Measurements from ENCODE around the gene PLPP4. TPM values are rescaled to one million over a fixed set of nuclear protein-coding genes. Genes with fewer than 3 reads are reported as not detected.

PLPP4 gene
- total and polyA plus RNA-seq, 10 of the 15 experiments (the other 5 are each of a cell fraction or from before 2014, with no cell fraction given): 0.08 to 3.1 (median 0.26) TPM; not detected in 3

DNA sequence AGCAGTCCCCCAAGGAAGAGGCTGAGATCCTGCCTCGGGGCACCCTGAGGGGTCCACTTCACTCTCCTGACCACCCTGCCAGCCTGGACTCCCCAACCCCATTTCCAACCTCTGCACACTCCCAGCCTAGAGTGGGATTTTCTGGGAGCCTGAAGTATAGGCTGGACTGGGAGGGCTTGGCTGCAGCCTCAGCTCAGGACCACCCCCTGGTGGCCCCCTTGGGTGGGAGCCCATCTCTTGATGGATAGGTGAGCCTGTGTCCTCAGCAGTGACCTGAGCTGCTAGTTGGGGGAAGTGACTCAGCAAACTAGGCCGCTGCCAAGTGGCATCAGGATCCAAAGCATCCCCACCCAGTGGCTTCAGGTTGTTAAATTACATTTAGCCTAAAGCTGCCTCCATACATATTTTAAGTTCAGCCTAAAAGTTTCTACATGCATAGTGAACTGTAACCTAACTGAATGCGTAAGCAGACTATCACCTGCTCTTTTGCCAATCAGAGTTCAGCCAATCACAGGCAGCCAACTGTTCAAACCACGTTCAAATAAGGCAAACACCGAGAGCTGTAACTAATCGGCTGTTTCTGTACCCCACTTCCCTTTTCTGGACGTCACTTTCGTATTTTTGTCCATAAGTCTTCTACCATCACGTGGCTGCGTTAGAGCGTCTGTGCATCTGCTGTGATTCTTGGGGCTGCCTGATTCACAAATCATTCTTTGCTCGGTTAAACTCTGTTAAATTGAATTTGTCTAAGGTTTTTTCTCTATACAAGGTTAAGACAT is 144.0 kb downstream of the PLPP4 start (continued):
- TF ChIP-seq, protein P1, sequence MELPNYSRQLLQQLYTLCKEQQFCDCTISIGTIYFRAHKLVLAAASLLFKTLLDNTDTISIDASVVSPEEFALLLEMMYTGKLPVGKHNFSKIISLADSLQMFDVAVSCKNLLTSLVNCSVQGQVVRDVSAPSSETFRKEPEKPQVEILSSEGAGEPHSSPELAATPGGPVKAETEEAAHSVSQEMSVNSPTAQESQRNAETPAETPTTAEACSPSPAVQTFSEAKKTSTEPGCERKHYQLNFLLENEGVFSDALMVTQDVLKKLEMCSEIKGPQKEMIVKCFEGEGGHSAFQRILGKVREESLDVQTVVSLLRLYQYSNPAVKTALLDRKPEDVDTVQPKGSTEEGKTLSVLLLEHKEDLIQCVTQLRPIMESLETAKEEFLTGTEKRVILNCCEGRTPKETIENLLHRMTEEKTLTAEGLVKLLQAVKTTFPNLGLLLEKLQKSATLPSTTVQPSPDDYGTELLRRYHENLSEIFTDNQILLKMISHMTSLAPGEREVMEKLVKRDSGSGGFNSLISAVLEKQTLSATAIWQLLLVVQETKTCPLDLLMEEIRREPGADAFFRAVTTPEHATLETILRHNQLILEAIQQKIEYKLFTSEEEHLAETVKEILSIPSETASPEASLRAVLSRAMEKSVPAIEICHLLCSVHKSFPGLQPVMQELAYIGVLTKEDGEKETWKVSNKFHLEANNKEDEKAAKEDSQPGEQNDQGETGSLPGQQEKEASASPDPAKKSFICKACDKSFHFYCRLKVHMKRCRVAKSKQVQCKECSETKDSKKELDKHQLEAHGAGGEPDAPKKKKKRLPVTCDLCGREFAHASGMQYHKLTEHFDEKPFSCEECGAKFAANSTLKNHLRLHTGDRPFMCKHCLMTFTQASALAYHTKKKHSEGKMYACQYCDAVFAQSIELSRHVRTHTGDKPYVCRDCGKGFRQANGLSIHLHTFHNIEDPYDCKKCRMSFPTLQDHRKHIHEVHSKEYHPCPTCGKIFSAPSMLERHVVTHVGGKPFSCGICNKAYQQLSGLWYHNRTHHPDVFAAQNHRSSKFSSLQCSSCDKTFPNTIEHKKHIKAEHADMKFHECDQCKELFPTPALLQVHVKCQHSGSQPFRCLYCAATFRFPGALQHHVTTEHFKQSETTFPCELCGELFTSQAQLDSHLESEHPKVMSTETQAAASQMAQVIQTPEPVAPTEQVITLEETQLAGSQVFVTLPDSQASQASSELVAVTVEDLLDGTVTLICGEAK (IDR thresholded peaks at IDR 0.05; ENCODE audit: borderline replicate concordance): no peak
- TF ChIP-seq MEF2A (IDR thresholded peaks at IDR 0.05; ENCODE audit: insufficient read depth, low read depth, low read length) (no peak), MTA3 (IDR thresholded peaks at IDR 0.05; ENCODE audit: borderline replicate concordance, low read length) (no peak), STAT1 (conservative IDR thresholded peaks at IDR 0.05) (no peak), YBX1 (IDR thresholded peaks at IDR 0.05) (no peak), EZH2 (IDR thresholded peaks at IDR 0.05; ENCODE audit: borderline replicate concordance, control insufficient read depth, low read depth, low read length) (no peak), RAD51 (IDR thresholded peaks at IDR 0.05) (peak; percentile 62; the same call in 1 of the 2 replicates), CBX5 (IDR thresholded peaks at IDR 0.05; ENCODE audit: low read depth) (no peak), SMC3 (IDR thresholded peaks at IDR 0.05; ENCODE audit: borderline replicate concordance, low read length) (0 out of 2 replicates have a peak, but pooled peaks have one; percentile 7), FOXM1 (IDR thresholded peaks at IDR 0.05; ENCODE audit: low read depth, low read length) (no peak), PAX8 (IDR thresholded peaks at IDR 0.05) (no peak), RUNX3 (IDR thresholded peaks at IDR 0.05; ENCODE audit: low read length) (no peak), ATF7 (IDR thresholded peaks at IDR 0.05; ENCODE audit: low read depth) (no peak), BACH1 (IDR thresholded peaks at IDR 0.05; ENCODE audit: borderline replicate concordance) (no peak), BRCA1 (IDR thresholded peaks at IDR 0.05; ENCODE audit: low read depth, low read length) (no peak), BHLHE40 (IDR thresholded peaks at IDR 0.05; ENCODE audit: borderline replicate concordance in 1 of 2, low read depth in 2 of 2, low read length in 1 of 2) (peak in 1 of 2 experiments; percentile 35; a peak in 1 of 4 replicates)
- TF ChIP-seq, protein P2, sequence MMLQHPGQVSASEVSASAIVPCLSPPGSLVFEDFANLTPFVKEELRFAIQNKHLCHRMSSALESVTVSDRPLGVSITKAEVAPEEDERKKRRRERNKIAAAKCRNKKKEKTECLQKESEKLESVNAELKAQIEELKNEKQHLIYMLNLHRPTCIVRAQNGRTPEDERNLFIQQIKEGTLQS (IDR thresholded peaks at IDR 0.05; ENCODE audit: borderline replicate concordance, extremely low read depth, low read depth, low read length): no peak
- TF ChIP-seq, protein P3, sequence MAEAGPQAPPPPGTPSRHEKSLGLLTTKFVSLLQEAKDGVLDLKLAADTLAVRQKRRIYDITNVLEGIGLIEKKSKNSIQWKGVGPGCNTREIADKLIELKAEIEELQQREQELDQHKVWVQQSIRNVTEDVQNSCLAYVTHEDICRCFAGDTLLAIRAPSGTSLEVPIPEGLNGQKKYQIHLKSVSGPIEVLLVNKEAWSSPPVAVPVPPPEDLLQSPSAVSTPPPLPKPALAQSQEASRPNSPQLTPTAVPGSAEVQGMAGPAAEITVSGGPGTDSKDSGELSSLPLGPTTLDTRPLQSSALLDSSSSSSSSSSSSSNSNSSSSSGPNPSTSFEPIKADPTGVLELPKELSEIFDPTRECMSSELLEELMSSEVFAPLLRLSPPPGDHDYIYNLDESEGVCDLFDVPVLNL (IDR thresholded peaks at IDR 0.05; ENCODE audit: low read depth, low read length): no peak
- TF ChIP-seq, protein P4, sequence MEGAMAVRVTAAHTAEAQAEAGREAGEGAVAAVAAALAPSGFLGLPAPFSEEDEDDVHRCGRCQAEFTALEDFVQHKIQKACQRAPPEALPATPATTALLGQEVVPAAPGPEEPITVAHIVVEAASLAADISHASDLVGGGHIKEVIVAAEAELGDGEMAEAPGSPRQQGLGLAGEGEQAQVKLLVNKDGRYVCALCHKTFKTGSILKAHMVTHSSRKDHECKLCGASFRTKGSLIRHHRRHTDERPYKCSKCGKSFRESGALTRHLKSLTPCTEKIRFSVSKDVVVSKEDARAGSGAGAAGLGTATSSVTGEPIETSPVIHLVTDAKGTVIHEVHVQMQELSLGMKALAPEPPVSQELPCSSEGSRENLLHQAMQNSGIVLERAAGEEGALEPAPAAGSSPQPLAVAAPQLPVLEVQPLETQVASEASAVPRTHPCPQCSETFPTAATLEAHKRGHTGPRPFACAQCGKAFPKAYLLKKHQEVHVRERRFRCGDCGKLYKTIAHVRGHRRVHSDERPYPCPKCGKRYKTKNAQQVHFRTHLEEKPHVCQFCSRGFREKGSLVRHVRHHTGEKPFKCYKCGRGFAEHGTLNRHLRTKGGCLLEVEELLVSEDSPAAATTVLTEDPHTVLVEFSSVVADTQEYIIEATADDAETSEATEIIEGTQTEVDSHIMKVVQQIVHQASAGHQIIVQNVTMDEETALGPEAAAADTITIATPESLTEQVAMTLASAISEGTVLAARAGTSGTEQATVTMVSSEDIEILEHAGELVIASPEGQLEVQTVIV (IDR thresholded peaks at IDR 0.05; ENCODE audit: borderline replicate concordance, partially characterized antibody): no peak
- TF ChIP-seq, protein P5, sequence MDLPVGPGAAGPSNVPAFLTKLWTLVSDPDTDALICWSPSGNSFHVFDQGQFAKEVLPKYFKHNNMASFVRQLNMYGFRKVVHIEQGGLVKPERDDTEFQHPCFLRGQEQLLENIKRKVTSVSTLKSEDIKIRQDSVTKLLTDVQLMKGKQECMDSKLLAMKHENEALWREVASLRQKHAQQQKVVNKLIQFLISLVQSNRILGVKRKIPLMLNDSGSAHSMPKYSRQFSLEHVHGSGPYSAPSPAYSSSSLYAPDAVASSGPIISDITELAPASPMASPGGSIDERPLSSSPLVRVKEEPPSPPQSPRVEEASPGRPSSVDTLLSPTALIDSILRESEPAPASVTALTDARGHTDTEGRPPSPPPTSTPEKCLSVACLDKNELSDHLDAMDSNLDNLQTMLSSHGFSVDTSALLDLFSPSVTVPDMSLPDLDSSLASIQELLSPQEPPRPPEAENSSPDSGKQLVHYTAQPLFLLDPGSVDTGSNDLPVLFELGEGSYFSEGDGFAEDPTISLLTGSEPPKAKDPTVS (IDR thresholded peaks at IDR 0.05; ENCODE audit: low read depth, low read length): no peak

Measured in GM12878 (cell line).